Measurements from ENCODE around the gene USP12. TPM values are rescaled to one million over a fixed set of nuclear protein-coding genes. Genes with fewer than 3 reads are reported as not detected.

Gene USP12
- polyA plus RNA-seq, 1 experiment, result 4.4 TPM

GRCh38 chr13:27168906-27169657, 2.5 kb downstream of the USP12 start:
- CTCF ChIA-PET, result interaction anchor here (1.3 kb wide), 1 partner anchor 184 kb away, joined by 3 read pairs; no protein-coding TSS in a partner anchor

GRCh38 chr13:27168086-27168485, 3.5 kb downstream of the USP12 start:
- Histone ChIP-seq H3K36me3 (ENCODE audit: control insufficient read depth, insufficient read depth, low read length) (no peaks in the 10 kb centered on the region), H3K27me3 (ENCODE audit: control insufficient read depth, insufficient read depth, low read length) (no peaks in the 10 kb centered on the region), H3K4me3 (ENCODE audit: low read depth, low read length) (no peak overlapping the region)
- CTCF ChIA-PET, result interaction anchor here (1.3 kb wide), 1 partner anchor 183 kb away, joined by 3 read pairs; no protein-coding TSS in a partner anchor
- TF ChIP-seq CTCF (IDR thresholded peaks at IDR 0.05; ENCODE audit: insufficient read depth, low read depth, low read length), result no peak
- no peak for DNase-seq (ENCODE audit: low read depth)
- POLR2A ChIA-PET, result no interaction called here

More at GRCh38 chr13:27168906-27169657, 2.5 kb downstream of the USP12 start:
- no peak overlapping the region for H3K4me3 ChIP-seq (ENCODE audit: low read depth, low read length)
- POLR2A ChIA-PET, result no interaction called here
- TF ChIP-seq CTCF (IDR thresholded peaks at IDR 0.05; ENCODE audit: insufficient read depth, low read depth, low read length), result no peak
- H3K36me3 ChIP-seq (ENCODE audit: control insufficient read depth, insufficient read depth, low read length), result no peaks in the 10 kb centered on the region
- no peak for DNase-seq (ENCODE audit: low read depth)
- no peaks in the 10 kb centered on the region for H3K27me3 ChIP-seq (ENCODE audit: control insufficient read depth, insufficient read depth, low read length)

- ChIA-PET POLR2A (no interaction called here), CTCF (no interaction called here)
- no peaks in the 10 kb centered on the region for H3K27me3 ChIP-seq (ENCODE audit: control insufficient read depth, insufficient read depth, low read length)
Measured at GRCh38 chr13:27166313-27166712, 5.3 kb downstream of the USP12 start.

GRCh38 chr13:27161980-27162379, 9.6 kb downstream of the USP12 start:
- ChIA-PET CTCF (interaction anchor here (0.7 kb wide), 1 partner anchor 548 kb away, joined by 3 read pairs; no protein-coding TSS in a partner anchor), POLR2A (no interaction called here)
- Histone ChIP-seq H3K4me3 (ENCODE audit: low read depth, low read length) (no peak overlapping the region), H3K27me3 (ENCODE audit: control insufficient read depth, insufficient read depth, low read length) (no peaks in the 10 kb centered on the region), H3K36me3 (ENCODE audit: control insufficient read depth, insufficient read depth, low read length) (no peaks in the 10 kb centered on the region; the same call in 1 of the 2 replicates)
- no peak for TF ChIP-seq CTCF (IDR thresholded peaks at IDR 0.05; ENCODE audit: insufficient read depth, low read depth, low read length)
- DNase-seq (ENCODE audit: low read depth), result no peak

More at GRCh38 chr13:27166313-27166712, 5.3 kb downstream of the USP12 start:
- DNase-seq (ENCODE audit: low read depth), result no peak
- no peak overlapping the region for H3K4me3 ChIP-seq (ENCODE audit: low read depth, low read length)
- H3K36me3 ChIP-seq (ENCODE audit: control insufficient read depth, insufficient read depth, low read length), result no peaks in the 10 kb centered on the region
- TF ChIP-seq CTCF (IDR thresholded peaks at IDR 0.05; ENCODE audit: insufficient read depth, low read depth, low read length), result no peak

GRCh38 chr13:27161423-27161822, 10.2 kb downstream of the USP12 start:
- CTCF ChIA-PET, result interaction anchor here (0.7 kb wide), 1 partner anchor 547 kb away, joined by 3 read pairs; no protein-coding TSS in a partner anchor
- no peak overlapping the region for H3K4me3 ChIP-seq (ENCODE audit: low read depth, low read length)
- H3K27me3 ChIP-seq (ENCODE audit: control insufficient read depth, insufficient read depth, low read length), result no peaks in the 10 kb centered on the region
- POLR2A ChIA-PET, result no interaction called here
- H3K36me3 ChIP-seq (ENCODE audit: control insufficient read depth, insufficient read depth, low read length), result no peaks in the 10 kb centered on the region; the same call in 1 of the 2 replicates
- DNase-seq (ENCODE audit: low read depth), result no peak
- TF ChIP-seq CTCF (IDR thresholded peaks at IDR 0.05; ENCODE audit: insufficient read depth, low read depth, low read length), result no peak
